K562 (cell line): ENCODE measurements around the gene CHRNB1. TPM values are rescaled to one million over a fixed set of nuclear protein-coding genes. Genes with fewer than 3 reads are reported as not detected.

Experiments
- ATAC-seq: fragments of 200-7000 bp; cut with Tn5 transposase; 3 replicates; pipeline ENCODE4 v1.9.1; 2020; ENCODE audit warnings: moderate library complexity
- BruUV-seq: library from RNA; stranded (reverse); fragments of 400-500 nt; replicated peaks from 2 replicates; lab custom pipeline; 2021; lab: Mats Ljungman, UMichigan
- CTCF ChIA-PET: fragments of 300-600 bp; formaldehyde crosslinking; extraction: SDS; loops from one replicate; lab custom pipeline; 2021; ENCODE audit warnings: low intra/inter-chr PET ratio; lab: Yijun Ruan, JAX
- POLR2A ChIA-PET: fragments of 300-600, 350-650 bp; sonication (Branson Sonifier 250); formaldehyde crosslinking; extraction: SDS; loops from one replicate; lab custom pipeline; 2021; ENCODE audit warnings: antibody characterized with exemption, inconsistent platforms; lab: Yijun Ruan, JAX
- DNase-seq, 4 experiments: peaks; one replicate each; pipeline versions ENCODE4 v3.0.0 to v3.0.0-alpha.2; 2011 to 2018; ENCODE audit warnings: low spot score in 3 of 4, mixed read lengths in 3 of 4; ENCODE audit errors: extremely low read depth in 1 of 4
- FAIRE-seq: peaks from 2 replicates; lab custom pipeline; 2011; peaks lifted over from hg19 to GRCh38; lab: Jason Lieb, UNC
- H2AFZ ChIP-seq: 2 replicates; pipeline ENCODE4 v1.6.0; 2011; ENCODE audit warnings: low read depth, low read length, control low read depth, inconsistent platforms
- H3K27ac ChIP-seq: fragments of 200-600 bp; 3 replicates; pipeline ENCODE4 v1.8.0; 2011; ENCODE audit warnings: low read depth, mild to moderate bottlenecking, control low read depth, inconsistent platforms, low read length, moderate library complexity, mixed read lengths; ENCODE audit errors: extremely low read depth
- H3K27me3 ChIP-seq, 2 experiments: fragments of 300-600 bp in 1 of 2; 2 replicates in 1 of 2; 3 replicates in 1 of 2; pipeline versions ENCODE4 v1.6.0 to v1.8.0; 2011; ENCODE audit warnings: inconsistent platforms in 2 of 2, low read length in 2 of 2, mild to moderate bottlenecking in 1 of 2, mixed read lengths in 1 of 2, moderate library complexity in 1 of 2; ENCODE audit not compliant: control insufficient read depth in 2 of 2, insufficient read depth in 2 of 2
- H3K36me3 ChIP-seq: fragments of 300-600 bp; 3 replicates; pipeline ENCODE4 v1.8.0; 2011; ENCODE audit warnings: mild to moderate bottlenecking, low read length, inconsistent platforms; ENCODE audit not compliant: control insufficient read depth, insufficient read depth
- H3K4me1 ChIP-seq, 2 experiments: fragments of 200-600 bp in 1 of 2; replicated peaks in 1 of 2; 2 replicates in 1 of 2; 3 replicates in 1 of 2; pipeline versions ENCODE4 v1.5.1 to v1.8.0; 2011; ENCODE audit warnings: inconsistent platforms in 2 of 2, low read length in 2 of 2, mild to moderate bottlenecking in 1 of 2, mixed read lengths in 1 of 2, moderate library complexity in 1 of 2; ENCODE audit not compliant: control insufficient read depth in 2 of 2, insufficient read depth in 2 of 2
- H3K4me2 ChIP-seq: 2 replicates; pipeline ENCODE4 v1.6.1; 2011; ENCODE audit warnings: low read length, control low read depth, inconsistent platforms, mixed read lengths; ENCODE audit not compliant: insufficient read depth
- H3K4me3 ChIP-seq: fragments of 200-600 bp; sonication (generic), shearing (Covaris generic); 2 replicates; pipeline ENCODE4 v1.5.1; 2016; ENCODE audit warnings: control low read depth, inconsistent platforms
- H3K79me2 ChIP-seq: fragments of 200-600 bp; 3 replicates; pipeline ENCODE4 v1.8.0; 2011; ENCODE audit warnings: low read length, inconsistent platforms; ENCODE audit not compliant: control insufficient read depth, insufficient read depth
- H3K9ac ChIP-seq, 2 experiments: 2 replicates each; pipeline versions ENCODE4 v1.6.0 to v1.6.1; 2011; ENCODE audit warnings: low read depth in 2 of 2, low read length in 2 of 2, control low read depth in 1 of 2, inconsistent platforms in 1 of 2, mild to moderate bottlenecking in 1 of 2, mixed read lengths in 1 of 2; ENCODE audit not compliant: insufficient read depth in 1 of 2
- H3K9me1 ChIP-seq: one replicate; pipeline ENCODE4 v1.6.0; 2011; ENCODE audit warnings: inconsistent platforms, mild to moderate bottlenecking, low read length, moderate library complexity; ENCODE audit not compliant: control insufficient read depth, insufficient read depth
- H3K9me3 ChIP-seq: replicated peaks from 2 replicates; pipeline ENCODE4 v1.5.1; 2011; ENCODE audit warnings: low read depth, low read length, inconsistent platforms; ENCODE audit not compliant: control insufficient read depth, insufficient read depth
- H4K20me1 ChIP-seq: replicated peaks from 2 replicates; pipeline ENCODE4 v1.6.1; 2011; ENCODE audit warnings: low read length, inconsistent platforms, mixed read lengths; ENCODE audit not compliant: control insufficient read depth, insufficient read depth
- NEUROD1 ChIP-seq: fragments of 150-350 bp; IDR thresholded peaks from 2 replicates; pipeline ENCODE4 v1.6.1; 2014; ENCODE audit warnings: borderline replicate concordance, low read length, low read depth; ENCODE audit not compliant: partially characterized antibody
- NUFIP1 ChIP-seq: fragments of 450-650 bp; IDR thresholded peaks from 2 replicates; pipeline ENCODE4 v1.6.1; 2018; ENCODE audit not compliant: partially characterized antibody
- SMC3 ChIP-seq: conservative IDR thresholded peaks from 2 replicates; pipeline ENCODE4 v1.6.1; 2011; ENCODE audit warnings: low read depth, low read length, improper control_type of control experiment; ENCODE audit not compliant: insufficient read depth
- TEAD4 ChIP-seq, 2 experiments: sonication (generic) in 1 of 2; formaldehyde crosslinking in 1 of 2; IDR thresholded peaks; 2 replicates each; pipeline versions ENCODE4 v1.6.1 to v1.8.0; 2012 to 2022; ENCODE audit warnings: borderline replicate concordance in 1 of 2, inconsistent platforms in 1 of 2, low read length in 1 of 2, mild to moderate bottlenecking in 1 of 2, missing genetic modification reagents in 1 of 2
- TRIM28 ChIP-seq: fragments of 450-650 bp; IDR thresholded peaks from 2 replicates; pipeline ENCODE4 v1.6.1; 2017
- ZC3H4 ChIP-seq: sonication (generic); formaldehyde crosslinking; IDR thresholded peaks from 2 replicates; pipeline ENCODE4 v1.9.0; 2021; ENCODE audit warnings: missing genetic modification reagents, borderline replicate concordance
- ZFX ChIP-seq: sonication (generic); formaldehyde crosslinking; IDR thresholded peaks from 2 replicates; pipeline ENCODE4 v1.8.0; 2022; ENCODE audit warnings: mild to moderate bottlenecking, missing genetic modification reagents, moderate library complexity
- ZNF778 ChIP-seq: fragments of 450-650 bp; formaldehyde crosslinking; IDR thresholded peaks from 2 replicates; pipeline ENCODE4 v1.4.0; 2020; ENCODE audit warnings: mild to moderate bottlenecking, moderate library complexity
- WGBS: fragments of 100-300 bp; shearing (Covaris generic); methylation state at CpG from one replicate; pipeline ENCODE4 v1.1.6; 2016; ENCODE audit warnings: low coverage, mixed read lengths; ENCODE audit not compliant: insufficient coverage; ENCODE audit errors: missing lambda C conversion rate; 5-methylcytosine and 5-hydroxymethylcytosine counted together
- in situ Hi-C: fragments of 300-500 bp; cut with MboI; formaldehyde crosslinking; loops from 4 replicates; pipeline ENCODE4 v1.15.0; 2018; ENCODE audit warnings: inconsistent platforms, mixed read lengths
- intact Hi-C: fragments of 100-400 bp; cut with micrococcal nuclease; formaldehyde crosslinking; loops from 2 replicates; pipeline ENCODE4 v1.14.2; 2022
- polyA plus RNA-seq, 8 experiments: library from polyadenylated mRNA; depleted of rRNA in 4 of 8; stranded (reverse) in 5 of 8; unstranded in 3 of 8; fragments of >200 nt; fragmentation: Nextera tagmentation in 2 of 8; fragmentation: Illumina TruSeq in 1 of 8; extraction: Ambion mirVana in 2 of 8; extraction: Trizol in 1 of 8; gene quantifications; 2 replicates each; pipeline versions ENCODE4 v1.2.1 to v1.2.3, GENCODE V29; 2011 to 2014; ENCODE audit warnings: inconsistent platforms in 1 of 8, missing spikeins in 1 of 8
- total RNA-seq, 7 experiments: library from RNA; depleted of rRNA in 6 of 7; stranded (reverse); fragments of >200 nt in 6 of 7; fragmentation: Illumina TruSeq in 2 of 7; extraction: Trizol in 2 of 7; gene quantifications; 2 replicates each; pipeline versions ENCODE4 v1.2.1 to v1.2.3, GENCODE V29; 2011 to 2021; ENCODE audit warnings: low replicate concordance in 1 of 7
- TF ChIP-seq, protein P1 (sequence below): fragments of 250-450 bp; sonication (Bioruptor Pico); IDR thresholded peaks from 2 replicates; pipeline ENCODE4 v1.9.0; 2021; ENCODE audit warnings: mild to moderate bottlenecking, inconsistent platforms

The CHRNB1 gene
- total and polyA plus RNA-seq, 9 of the 15 experiments (the other 6 are each of a cell fraction or from before 2014, with no cell fraction given): 4.7 to 12.3 (median 6.8) TPM

DNA sequence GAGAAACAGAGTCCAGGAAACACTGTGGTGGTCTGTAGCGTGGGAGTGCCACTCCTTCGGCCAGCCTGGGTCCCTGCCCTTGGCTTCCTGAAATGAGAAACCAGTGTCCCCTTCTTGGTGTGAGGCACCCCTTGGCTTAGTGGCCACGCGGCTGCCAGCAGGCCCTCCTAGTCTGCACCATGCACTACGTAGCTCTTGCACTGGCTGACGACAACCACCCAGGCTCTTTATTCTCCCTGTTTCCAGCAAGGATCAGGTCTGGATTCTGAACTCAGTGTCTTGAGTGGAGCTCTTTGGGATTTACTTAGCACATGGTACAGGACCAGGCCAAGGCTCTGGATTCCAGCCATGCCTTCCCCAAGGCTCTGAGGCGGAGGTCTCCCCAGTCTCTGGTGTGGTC is 17.3 kb upstream of the CHRNB1 start (continued):
- TF ChIP-seq TEAD4 (IDR thresholded peaks at IDR 0.05; ENCODE audit: low read length): no peak
- TF ChIP-seq TEAD4 (CRISPR knock-in tag; IDR thresholded peaks at IDR 0.05; ENCODE audit: borderline replicate concordance): no peak
- no peak for TF ChIP-seq ZC3H4
- no peak for TF ChIP-seq SMC3

DNA sequence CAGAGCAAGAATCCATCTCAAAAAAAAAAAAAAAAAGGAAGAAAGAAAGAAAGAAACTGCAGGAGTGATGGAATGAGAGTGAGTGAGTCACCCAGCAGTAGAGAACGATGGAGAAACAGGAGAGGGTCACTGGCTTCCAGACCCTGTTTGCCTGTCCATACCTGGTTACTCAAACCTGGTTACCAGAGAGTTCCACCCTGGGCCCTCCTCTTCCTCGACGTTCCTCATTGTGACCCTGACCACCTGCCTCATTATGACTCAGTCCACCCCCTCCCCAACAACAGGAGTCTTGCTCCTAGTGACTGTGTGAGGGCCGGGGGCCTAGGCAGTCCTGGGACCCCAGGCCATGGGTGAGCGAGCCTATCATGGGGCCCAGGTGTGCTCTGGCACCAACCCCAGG is 16.3 kb upstream of the CHRNB1 start, which contains the start of gene SPEM3:
Gene SPEM3, plus strand, starts transcription at position 301 of the 400 bp plus-strand sequence. Its CDS starts 46 bp downstream, at position 347.
- Histone ChIP-seq H4K20me1 (no peaks in the 10 kb centered on the region), H3K9me3 (no peaks in the 10 kb centered on the region), H3K4me1 (peaks cover 0 to 14% of the 10 kb centered on the region in 2 experiments; a peak in 2 of 5 replicates), H2AFZ (no peak within 1 kb of the TSS), H3K9ac (no peak within 1 kb of the TSS), H3K9me1 (no peaks in the 10 kb centered on the region), H3K36me3 (no peaks in the 10 kb centered on the region), H3K4me3 (no peak within 1 kb of the TSS), H3K27ac (no peak within 1 kb of the TSS), H3K4me2 (no peak within 1 kb of the TSS), H3K79me2 (no peaks in the 10 kb centered on the region), H3K27me3 (no peaks in the 10 kb centered on the region)
- DNase-seq: no peak
- 0% methylated on average over 3 of the region's 5 CpGs for WGBS
- FAIRE-seq: no peak
- in situ Hi-C loops: no loop called here
- ATAC-seq: no peak
- CTCF ChIA-PET: no interaction called here
- intact Hi-C loops: no loop called here
- POLR2A ChIA-PET: interaction anchor here (0.6 kb wide), 1 partner anchor 221 kb away, joined by 4 read pairs; no protein-coding TSS in a partner anchor
- TF ChIP-seq, protein P1, sequence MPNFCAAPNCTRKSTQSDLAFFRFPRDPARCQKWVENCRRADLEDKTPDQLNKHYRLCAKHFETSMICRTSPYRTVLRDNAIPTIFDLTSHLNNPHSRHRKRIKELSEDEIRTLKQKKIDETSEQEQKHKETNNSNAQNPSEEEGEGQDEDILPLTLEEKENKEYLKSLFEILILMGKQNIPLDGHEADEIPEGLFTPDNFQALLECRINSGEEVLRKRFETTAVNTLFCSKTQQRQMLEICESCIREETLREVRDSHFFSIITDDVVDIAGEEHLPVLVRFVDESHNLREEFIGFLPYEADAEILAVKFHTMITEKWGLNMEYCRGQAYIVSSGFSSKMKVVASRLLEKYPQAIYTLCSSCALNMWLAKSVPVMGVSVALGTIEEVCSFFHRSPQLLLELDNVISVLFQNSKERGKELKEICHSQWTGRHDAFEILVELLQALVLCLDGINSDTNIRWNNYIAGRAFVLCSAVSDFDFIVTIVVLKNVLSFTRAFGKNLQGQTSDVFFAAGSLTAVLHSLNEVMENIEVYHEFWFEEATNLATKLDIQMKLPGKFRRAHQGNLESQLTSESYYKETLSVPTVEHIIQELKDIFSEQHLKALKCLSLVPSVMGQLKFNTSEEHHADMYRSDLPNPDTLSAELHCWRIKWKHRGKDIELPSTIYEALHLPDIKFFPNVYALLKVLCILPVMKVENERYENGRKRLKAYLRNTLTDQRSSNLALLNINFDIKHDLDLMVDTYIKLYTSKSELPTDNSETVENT (CRISPR knock-in tag): no peak
- TF ChIP-seq ZNF778 (no peak), NUFIP1 (no peak), NEUROD1 (no peak), TRIM28 (no peak), ZFX (CRISPR knock-in tag) (no peak)
- BruUV-seq: no TSS peak
